IMR-90 (cell line): ENCODE data around the gene SECISBP2. TPM values are rescaled to one million over a fixed set of nuclear protein-coding genes. Genes with fewer than 3 reads are reported as not detected.

ENCODE experiments used
- polyA plus RNA-seq, 3 experiments: library from polyadenylated mRNA; depleted of rRNA; stranded (reverse); fragments of >200 nt; gene quantifications; 2 replicates each; pipeline ENCODE4 v1.2.3, GENCODE V29; 2012; ENCODE audit warnings: low replicate concordance in 1 of 3
- total RNA-seq: library from RNA; depleted of rRNA; stranded (reverse); fragments of >200 nt; gene quantifications from 2 replicates; pipeline ENCODE4 v1.2.3, GENCODE V29; 2012
- TF ChIP-seq, protein P1 (sequence below): fragments of 150-350 bp; IDR thresholded peaks from 2 replicates; pipeline ENCODE4 v1.6.1; 2016; ENCODE audit warnings: low read depth, mild to moderate bottlenecking, low read length, moderate library complexity, borderline replicate concordance

The SECISBP2 gene
- total and polyA plus RNA-seq, 2 of the 4 experiments (the other 2 are of a cell fraction) = 16.4 to 18.8 TPM

DNA sequence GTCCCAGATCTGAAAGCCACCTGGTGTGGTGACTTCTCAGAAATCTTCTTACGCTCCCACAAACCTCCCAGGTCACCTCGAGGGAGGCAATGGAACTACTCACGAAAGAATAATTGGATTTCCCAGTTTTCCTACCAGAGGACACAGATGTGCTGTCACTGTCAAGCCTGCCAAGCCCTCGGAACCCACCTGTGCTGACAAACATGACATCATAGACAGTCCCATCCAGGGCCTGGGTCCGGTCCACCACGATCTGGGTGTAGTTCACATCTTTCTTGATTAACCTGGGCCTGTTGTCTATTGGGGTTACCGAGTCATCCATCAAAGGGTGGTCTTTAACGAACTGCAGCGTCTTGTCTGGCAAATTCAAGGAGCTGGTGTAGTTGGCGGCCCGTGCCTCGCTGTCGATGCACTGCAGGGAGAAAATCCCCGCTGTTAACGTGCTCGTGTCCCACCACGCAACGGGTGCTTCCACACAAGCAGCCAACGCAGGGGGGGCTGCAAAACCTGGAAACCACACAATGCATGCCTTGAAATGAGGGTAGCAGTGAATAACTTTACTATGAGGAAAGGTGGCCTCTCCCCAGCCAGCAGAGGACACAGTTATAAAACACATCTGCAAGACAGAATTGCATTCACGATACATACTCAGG, 69.0 kb downstream of the SECISBP2 start (continued):
- TF ChIP-seq, protein P1, sequence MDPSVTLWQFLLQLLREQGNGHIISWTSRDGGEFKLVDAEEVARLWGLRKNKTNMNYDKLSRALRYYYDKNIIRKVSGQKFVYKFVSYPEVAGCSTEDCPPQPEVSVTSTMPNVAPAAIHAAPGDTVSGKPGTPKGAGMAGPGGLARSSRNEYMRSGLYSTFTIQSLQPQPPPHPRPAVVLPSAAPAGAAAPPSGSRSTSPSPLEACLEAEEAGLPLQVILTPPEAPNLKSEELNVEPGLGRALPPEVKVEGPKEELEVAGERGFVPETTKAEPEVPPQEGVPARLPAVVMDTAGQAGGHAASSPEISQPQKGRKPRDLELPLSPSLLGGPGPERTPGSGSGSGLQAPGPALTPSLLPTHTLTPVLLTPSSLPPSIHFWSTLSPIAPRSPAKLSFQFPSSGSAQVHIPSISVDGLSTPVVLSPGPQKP = no peak
